Thyroid gland (tissue), 4 donors: ENCODE results near the gene KRT34.

ENCODE experiments used
- CTCF ChIP-seq, 6 experiments: fragments of 200-600 bp in 3 of 6; fragments of 450-650 bp in 3 of 6; sonication (generic) in 3 of 6; IDR thresholded peaks; one replicate each; pipeline ENCODE4 v1.5.1; 2016 to 2019; ENCODE audit warnings: antibody characterized with exemption in 6 of 6, mild to moderate bottlenecking in 2 of 6, inconsistent platforms in 1 of 6, moderate library complexity in 1 of 6
- POLR2A ChIP-seq, 2 donors: fragments of 450-650 bp; IDR thresholded peaks; one replicate each; pipeline ENCODE4 v1.6.1; 2017; ENCODE audit warnings: antibody characterized with exemption in 2 of 2, mild to moderate bottlenecking in 2 of 2, moderate library complexity in 1 of 2

- TF ChIP-seq CTCF (IDR thresholded peaks at IDR 0.05) = no peak
- no peak for TF ChIP-seq POLR2A (IDR thresholded peaks at IDR 0.05)
Measured at GRCh38 chr17:41393294-41393693, 11.2 kb upstream of the KRT34 start.
